GM12873 (cell line): ENCODE data around the gene BCAS4.
A peak's percentile ranks its signal among the peaks of the same experiment; 100 is the strongest.

Experiments used
- TF ChIP-seq, protein P1 (sequence below): IDR thresholded peaks from 2 replicates; pipeline ENCODE4 v1.5.1; 2012; ENCODE audit warnings: low read depth, mild to moderate bottlenecking, moderate library complexity, low read length, control low read depth; ENCODE audit not compliant: insufficient read depth; ENCODE audit errors: missing control alignments

BCAS4 gene

DNA sequence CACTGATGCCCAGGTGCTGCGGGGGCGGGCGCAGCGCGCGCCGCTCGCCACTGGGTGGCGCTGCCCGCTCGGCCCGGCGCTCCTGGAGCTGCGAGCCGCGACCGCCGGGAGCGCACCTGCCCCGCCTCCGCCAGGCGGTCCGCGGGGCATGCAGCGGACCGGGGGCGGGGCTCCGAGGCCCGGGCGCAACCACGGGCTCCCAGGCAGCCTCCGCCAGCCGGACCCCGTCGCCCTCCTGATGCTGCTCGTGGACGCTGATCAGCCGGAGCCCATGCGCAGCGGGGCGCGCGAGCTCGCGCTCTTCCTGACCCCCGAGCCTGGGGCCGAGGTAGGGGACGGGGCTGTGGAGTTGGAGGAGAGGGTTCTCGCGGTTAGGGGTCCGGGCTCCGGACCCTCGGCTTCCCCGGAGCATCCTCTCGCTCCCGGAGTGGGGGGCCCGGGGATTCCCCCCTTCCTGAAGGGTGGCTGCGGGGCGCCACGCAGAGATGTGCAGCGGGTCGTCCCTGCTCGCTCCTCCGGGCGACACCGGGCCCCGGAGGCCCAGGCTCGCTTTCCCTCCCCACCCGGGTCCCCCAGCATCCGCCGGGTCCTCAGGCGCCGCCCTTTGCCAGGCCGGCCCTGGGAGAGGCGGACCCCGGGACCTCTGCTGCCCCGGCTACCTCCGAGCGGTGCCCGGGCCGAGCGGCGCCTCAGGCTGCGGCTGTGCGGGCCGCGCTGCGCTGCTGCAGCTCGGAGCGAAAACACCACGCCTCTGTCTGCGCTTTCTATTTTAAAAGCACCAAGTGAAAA is at the start of gene BCAS4:
Gene BCAS4, plus strand, starts transcription at position 216 of the 789 bp plus-strand sequence. Its CDS starts 23 bp downstream, at position 239.
- TF ChIP-seq, protein P1, sequence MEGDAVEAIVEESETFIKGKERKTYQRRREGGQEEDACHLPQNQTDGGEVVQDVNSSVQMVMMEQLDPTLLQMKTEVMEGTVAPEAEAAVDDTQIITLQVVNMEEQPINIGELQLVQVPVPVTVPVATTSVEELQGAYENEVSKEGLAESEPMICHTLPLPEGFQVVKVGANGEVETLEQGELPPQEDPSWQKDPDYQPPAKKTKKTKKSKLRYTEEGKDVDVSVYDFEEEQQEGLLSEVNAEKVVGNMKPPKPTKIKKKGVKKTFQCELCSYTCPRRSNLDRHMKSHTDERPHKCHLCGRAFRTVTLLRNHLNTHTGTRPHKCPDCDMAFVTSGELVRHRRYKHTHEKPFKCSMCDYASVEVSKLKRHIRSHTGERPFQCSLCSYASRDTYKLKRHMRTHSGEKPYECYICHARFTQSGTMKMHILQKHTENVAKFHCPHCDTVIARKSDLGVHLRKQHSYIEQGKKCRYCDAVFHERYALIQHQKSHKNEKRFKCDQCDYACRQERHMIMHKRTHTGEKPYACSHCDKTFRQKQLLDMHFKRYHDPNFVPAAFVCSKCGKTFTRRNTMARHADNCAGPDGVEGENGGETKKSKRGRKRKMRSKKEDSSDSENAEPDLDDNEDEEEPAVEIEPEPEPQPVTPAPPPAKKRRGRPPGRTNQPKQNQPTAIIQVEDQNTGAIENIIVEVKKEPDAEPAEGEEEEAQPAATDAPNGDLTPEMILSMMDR: peak; percentile 89

GRCh38 chr20:50745634-50746137 is 49.2 kb upstream of the BCAS4 start:
- TF ChIP-seq, protein P1: no peak

- TF ChIP-seq, protein P1: no peak
Measured at GRCh38 chr20:50746138-50746940, 48.5 kb upstream of the BCAS4 start.

DNA sequence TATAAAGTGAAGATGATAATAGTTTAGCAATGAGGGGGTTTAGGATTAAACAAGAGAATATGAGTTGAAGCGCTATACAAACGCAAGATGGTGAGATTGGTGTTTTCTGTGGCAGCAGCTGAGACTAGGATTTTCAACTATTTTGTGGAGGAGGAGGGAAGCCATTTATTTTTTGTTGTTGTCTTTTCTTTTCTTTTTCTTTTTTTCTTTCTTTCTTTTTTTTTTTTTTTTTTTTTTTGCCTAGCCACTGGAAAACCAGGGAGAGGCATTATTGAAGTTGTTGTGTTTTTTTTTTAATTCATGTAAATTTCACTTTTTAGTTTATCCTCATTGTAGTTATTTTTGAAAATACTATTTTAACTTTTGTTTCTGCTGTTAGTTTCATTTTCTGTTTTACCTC is 47.6 kb upstream of the BCAS4 start:
- TF ChIP-seq, protein P1: no peak

GRCh38 chr20:50750145-50750671 is 44.7 kb upstream of the BCAS4 start:
- TF ChIP-seq, protein P1: no peak

GRCh38 chr20:50753152-50753551 is 41.7 kb upstream of the BCAS4 start:
- TF ChIP-seq, protein P1: no peak

DNA sequence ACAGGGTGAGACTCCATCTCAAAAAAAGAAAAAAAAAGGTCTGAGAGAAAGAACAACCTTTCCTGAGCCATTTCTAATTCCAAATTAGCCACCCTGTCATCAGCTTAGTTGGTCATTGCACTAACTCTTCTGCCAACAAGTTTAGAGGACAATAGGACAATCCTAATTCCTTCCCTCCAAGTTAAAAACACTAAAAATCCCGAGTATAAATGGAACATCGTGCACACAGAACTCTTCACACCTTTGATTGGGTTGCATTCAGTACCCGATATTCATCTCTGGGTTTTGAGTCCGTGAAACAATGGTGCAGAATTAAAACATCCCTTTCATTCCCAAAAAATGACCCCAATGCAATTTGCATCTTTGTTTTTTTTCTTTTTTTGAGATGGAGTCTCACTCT is 40.4 kb upstream of the BCAS4 start:
- TF ChIP-seq, protein P1: no peak
